H9 (cell line): ENCODE measurements around the gene NKIRAS1. TPM values are rescaled to one million over a fixed set of nuclear protein-coding genes. Genes with fewer than 3 reads are reported as not detected.

Experiments
- DNase-seq: peaks from one replicate; pipeline ENCODE4 v3.0.0-alpha.2; 2017
- H2AFZ ChIP-seq: one replicate; pipeline ENCODE4 v1.6.1; 2013; ENCODE audit warnings: mild to moderate bottlenecking, low read length, control low read depth, moderate library complexity
- H2AK5ac ChIP-seq: 2 replicates; pipeline ENCODE4 v1.6.1; 2013; ENCODE audit warnings: low read length, control low read depth, mixed read lengths; ENCODE audit not compliant: insufficient read length
- H2BK120ac ChIP-seq: one replicate; pipeline ENCODE4 v1.6.1; 2013; ENCODE audit warnings: low read depth, mild to moderate bottlenecking, low read length, control low read depth, inconsistent platforms; ENCODE audit not compliant: poor library complexity, severe bottlenecking
- H2BK12ac ChIP-seq: 2 replicates; pipeline ENCODE4 v1.6.1; 2013; ENCODE audit warnings: low read length, control low read depth, mixed read lengths, low read depth; ENCODE audit not compliant: insufficient read length
- H2BK15ac ChIP-seq: 2 replicates; pipeline ENCODE4 v1.6.1; 2013; ENCODE audit warnings: low read depth, low read length, control low read depth
- H2BK20ac ChIP-seq: one replicate; pipeline ENCODE4 v1.6.1; 2013; ENCODE audit warnings: low read depth, mild to moderate bottlenecking, low read length, control low read depth, inconsistent platforms; ENCODE audit not compliant: poor library complexity, severe bottlenecking
- H2BK5ac ChIP-seq: 2 replicates; pipeline ENCODE4 v1.6.1; 2013; ENCODE audit warnings: low read length, control low read depth, mixed read lengths; ENCODE audit not compliant: insufficient read length
- H3K14ac ChIP-seq: 2 replicates; pipeline ENCODE4 v1.6.1; 2013; ENCODE audit warnings: low read length, control low read depth; ENCODE audit not compliant: insufficient read depth
- H3K18ac ChIP-seq: 2 replicates; pipeline ENCODE4 v1.6.1; 2013; ENCODE audit warnings: low read depth, mild to moderate bottlenecking, mixed read lengths, low read length, control low read depth; ENCODE audit not compliant: insufficient read length
- H3K23ac ChIP-seq: 2 replicates; pipeline ENCODE4 v1.6.1; 2013; ENCODE audit warnings: low read length, control low read depth, mixed read lengths, low read depth; ENCODE audit not compliant: insufficient read length
- H3K23me2 ChIP-seq: 2 replicates; pipeline ENCODE4 v1.6.1; 2013; ENCODE audit warnings: low read depth, mild to moderate bottlenecking, mixed read lengths, low read length, control low read depth; ENCODE audit not compliant: insufficient read length, poor library complexity, severe bottlenecking
- H3K27ac ChIP-seq: 2 replicates; pipeline ENCODE4 v1.5.1; 2013; ENCODE audit warnings: low read length, control low read depth, mixed read lengths, low read depth; ENCODE audit not compliant: insufficient read length
- H3K27me3 ChIP-seq: 2 replicates; pipeline ENCODE4 v1.6.1; 2013; ENCODE audit warnings: low read length, control low read depth, inconsistent platforms; ENCODE audit not compliant: insufficient read depth
- H3K4ac ChIP-seq: 2 replicates; pipeline ENCODE4 v1.6.1; 2013; ENCODE audit warnings: low read depth, mild to moderate bottlenecking, control low read depth, inconsistent platforms, low read length, moderate library complexity
- H3K4me1 ChIP-seq: 2 replicates; pipeline ENCODE4 v1.6.1; 2013; ENCODE audit warnings: low read length, control low read depth, inconsistent platforms; ENCODE audit not compliant: insufficient read depth
- H3K4me2 ChIP-seq: 2 replicates; pipeline ENCODE4 v1.6.1; 2013; ENCODE audit warnings: low read length, control low read depth, mixed read lengths; ENCODE audit not compliant: insufficient read length, insufficient read depth
- H3K56ac ChIP-seq: 2 replicates; pipeline ENCODE4 v1.6.1; 2013; ENCODE audit warnings: low read depth, mild to moderate bottlenecking, mixed read lengths, low read length, control low read depth; ENCODE audit not compliant: insufficient read length
- H3K79me1 ChIP-seq: 2 replicates; pipeline ENCODE4 v1.6.1; 2013; ENCODE audit warnings: low read depth, mild to moderate bottlenecking, moderate library complexity, low read length, control low read depth, inconsistent platforms; ENCODE audit not compliant: insufficient read depth, poor library complexity, severe bottlenecking
- H3K79me2 ChIP-seq: 2 replicates; pipeline ENCODE4 v1.6.1; 2013; ENCODE audit warnings: low read length, control low read depth, inconsistent platforms; ENCODE audit not compliant: insufficient read depth
- H3K9ac ChIP-seq: 2 replicates; pipeline ENCODE4 v1.6.1; 2013; ENCODE audit warnings: low read length, control low read depth, mixed read lengths; ENCODE audit not compliant: insufficient read length; ENCODE audit errors: extremely low read depth
- H3K9me3 ChIP-seq: one replicate; pipeline ENCODE4 v1.6.1; 2013; ENCODE audit warnings: low read depth, low read length, inconsistent platforms; ENCODE audit not compliant: control insufficient read depth
- H3T11ph ChIP-seq: one replicate; pipeline ENCODE4 v1.6.1; 2013; ENCODE audit warnings: mild to moderate bottlenecking, low read length, control low read depth, inconsistent platforms
- H4K20me1 ChIP-seq: one replicate; pipeline ENCODE4 v1.6.1; 2013; ENCODE audit not compliant: control insufficient read depth, insufficient read length, insufficient read depth
- H4K5ac ChIP-seq: 2 replicates; pipeline ENCODE4 v1.6.1; 2013; ENCODE audit warnings: low read depth, mild to moderate bottlenecking, mixed read lengths, low read length, control low read depth; ENCODE audit not compliant: insufficient read length
- H4K8ac ChIP-seq: replicated peaks from 2 replicates; pipeline ENCODE4 v1.6.1; 2013; ENCODE audit warnings: low read length, control low read depth, mixed read lengths, low read depth; ENCODE audit not compliant: insufficient read length
- H4K91ac ChIP-seq: 2 replicates; pipeline ENCODE4 v1.6.1; 2013; ENCODE audit warnings: low read depth, mild to moderate bottlenecking, moderate library complexity, mixed read lengths, low read length, control low read depth; ENCODE audit not compliant: insufficient read length
- H3K27ac Mint-ChIP-seq, 3 experiments: 2 replicates in 2 of 3; 3 replicates in 1 of 3; pipeline ENCODE4 v1.8.0; 2020 to 2021; ENCODE audit warnings: mixed read lengths in 3 of 3, mild to moderate bottlenecking in 1 of 3, moderate library complexity in 1 of 3
- H3K27me3 Mint-ChIP-seq: 2 replicates; pipeline ENCODE4 v1.8.0; 2021; ENCODE audit warnings: low read depth, mild to moderate bottlenecking, moderate library complexity, mixed read lengths
- H3K36me3 Mint-ChIP-seq, 3 experiments: 2 replicates in 2 of 3; 3 replicates in 1 of 3; pipeline ENCODE4 v1.8.0; 2020 to 2021; ENCODE audit warnings: low read depth in 3 of 3, mixed read lengths in 3 of 3; ENCODE audit not compliant: insufficient read depth in 1 of 3
- H3K4me1 Mint-ChIP-seq, 2 experiments: 2 replicates each; pipeline ENCODE4 v1.8.0; 2020; ENCODE audit warnings: mixed read lengths in 2 of 2
- H3K4me3 Mint-ChIP-seq, 2 experiments: 2 replicates in 1 of 2; 3 replicates in 1 of 2; pipeline ENCODE4 v1.8.0; 2020 to 2021; ENCODE audit warnings: mild to moderate bottlenecking in 2 of 2, mixed read lengths in 2 of 2, moderate library complexity in 1 of 2
- H3K9me3 Mint-ChIP-seq, 2 experiments: 2 replicates in 1 of 2; 3 replicates in 1 of 2; pipeline ENCODE4 v1.8.0; 2020; ENCODE audit warnings: mild to moderate bottlenecking in 2 of 2, mixed read lengths in 2 of 2, moderate library complexity in 1 of 2
- CTCF ChIP-seq: fragments of 200-600 bp; sonication (generic); conservative IDR thresholded peaks from 3 replicates; pipeline ENCODE4 v1.8.0; 2021; ENCODE audit warnings: antibody characterized with exemption, mild to moderate bottlenecking
- WGBS: extraction: QIAGEN DNeasy Blood & Tissue Kit; methylation state at CpG from one replicate; pipeline ENCODE4 v1.1.7; 2013; ENCODE audit warnings: missing lambda C conversion rate, low lambda C conversion rate, mixed read lengths; ENCODE audit not compliant: insufficient read length; ENCODE audit errors: extremely low coverage; 5-methylcytosine and 5-hydroxymethylcytosine counted together
- total RNA-seq: library from RNA; stranded (reverse); gene quantifications from 2 replicates; pipeline ENCODE4 v1.2.1, GENCODE V29; 2021

Gene NKIRAS1
- total RNA-seq, 1 experiment from 2014 or later = 6.1 TPM

- Histone ChIP-seq H3K9me3 (no peaks in the 10 kb centered on the region), H2AFZ (no peak overlapping the region), H4K20me1 (no peaks in the 10 kb centered on the region), H3K4ac (no peak overlapping the region), H2AK5ac (no peak overlapping the region), H3K4me1 (peaks cover 10% of the 10 kb centered on the region; the same call in 1 of the 2 replicates), H3K79me1 (no peaks in the 10 kb centered on the region), H2BK120ac (no peak overlapping the region), H3K27me3 (no peaks in the 10 kb centered on the region), H3K56ac (no peak overlapping the region), H2BK15ac (no peak overlapping the region), H3K27ac (no peak overlapping the region), H2BK12ac (no peak overlapping the region), H3K18ac (no peak overlapping the region), H2BK20ac (no peak overlapping the region), H3T11ph (no peak overlapping the region), H2BK5ac (no peak overlapping the region), H3K14ac (no peak overlapping the region), H3K4me2 (no peak overlapping the region), H3K23ac (no peak overlapping the region), H4K5ac (no peak overlapping the region), H4K91ac (no peak overlapping the region), H3K9ac (no peak overlapping the region), H3K23me2 (peaks cover 11% of the 10 kb centered on the region), H4K8ac (no peak overlapping the region), H3K79me2 (no peaks in the 10 kb centered on the region)
- Mint-ChIP-seq H3K4me1 (peaks cover 20 to 21% of the 10 kb centered on the region in 2 experiments), H3K27ac (no peak overlapping the region; a peak in 1 of 7 replicates), H3K9me3 (peaks cover 0 to 2% of the 10 kb centered on the region in 2 experiments; a peak in 1 of 5 replicates), H3K36me3 (peaks cover 0 to 4% (median 3%) of the 10 kb centered on the region in 3 experiments; a peak in 3 of 7 replicates), H3K27me3 (peaks cover 23% of the 10 kb centered on the region), H3K4me3 (no peak overlapping the region)
- no CpG with 5 or more reads among the region's 11 CpGs for WGBS
- TF ChIP-seq CTCF = no peak
- no peak for DNase-seq
These were observed 25.8 kb upstream of the NKIRAS1 start for GRCh38 chr3:23942546-23942945.
